H1 (cell line): ENCODE measurements around the gene CERS3. TPM values are rescaled to one million over a fixed set of nuclear protein-coding genes. Genes with fewer than 3 reads are reported as not detected.

Experiments used
- CTCF ChIA-PET: fragments of 300-600 bp; sonication (Branson Sonifier 250); formaldehyde crosslinking; loops from one replicate; lab custom pipeline; 2021; ENCODE audit not compliant: partially characterized antibody; lab: Charles Lee
- POLR2A ChIA-PET: fragments of 300-600 bp; sonication (Branson Sonifier 250); formaldehyde crosslinking; loops from one replicate; lab custom pipeline; 2021; ENCODE audit warnings: inconsistent platforms; ENCODE audit not compliant: partially characterized antibody; lab: Charles Lee
- DNase-seq, 2 experiments: peaks; one replicate each; pipeline versions ENCODE4 v3.0.0 to v3.0.0-alpha.2; 2010 to 2022; ENCODE audit warnings: low spot score in 2 of 2, low read depth in 1 of 2, mixed read lengths in 1 of 2
- FAIRE-seq: peaks from 2 replicates; lab custom pipeline; 2011; peaks lifted over from hg19 to GRCh38; lab: Jason Lieb, UNC
- H2AFZ ChIP-seq: 2 replicates; pipeline ENCODE4 v1.8.1; 2012; ENCODE audit warnings: low read length, inconsistent platforms
- H2AK5ac ChIP-seq: 2 replicates; pipeline ENCODE4 v1.6.1; 2013; ENCODE audit warnings: low read depth, low read length
- H2BK120ac ChIP-seq: replicated peaks from 2 replicates; pipeline ENCODE3; 2013; ENCODE audit warnings: low read depth, low read length, inconsistent platforms
- H2BK12ac ChIP-seq: 2 replicates; pipeline ENCODE4 v1.6.1; 2013; ENCODE audit warnings: low read depth, low read length
- H2BK15ac ChIP-seq: 2 replicates; pipeline ENCODE4 v1.6.1; 2013; ENCODE audit warnings: low read length
- H2BK20ac ChIP-seq: 2 replicates; pipeline ENCODE4 v1.6.1; 2013; ENCODE audit warnings: low read length
- H2BK5ac ChIP-seq: 2 replicates; pipeline ENCODE4 v1.6.1; 2013; ENCODE audit warnings: low read depth, low read length
- H3K14ac ChIP-seq: 2 replicates; pipeline ENCODE4 v1.6.1; 2013; ENCODE audit warnings: inconsistent platforms; ENCODE audit not compliant: insufficient read length
- H3K18ac ChIP-seq: 2 replicates; pipeline ENCODE4 v1.6.1; 2013; ENCODE audit warnings: low read length; ENCODE audit errors: extremely low read depth
- H3K23ac ChIP-seq: 2 replicates; pipeline ENCODE4 v1.6.1; 2013; ENCODE audit warnings: inconsistent platforms; ENCODE audit not compliant: insufficient read length
- H3K23me2 ChIP-seq: 2 replicates; pipeline ENCODE4 v1.6.1; 2013; ENCODE audit warnings: low read depth, low read length
- H3K27ac ChIP-seq: 2 replicates; pipeline ENCODE4 v1.6.1; 2011; ENCODE audit warnings: low read depth, low read length, inconsistent platforms
- H3K27me3 ChIP-seq, 4 experiments: replicated peaks in 1 of 4; 1 replicate in 1 of 4; 2 replicates in 3 of 4; pipeline versions ENCODE4 v1.6.1 to v1.8.1; 2011 to 2013; ENCODE audit warnings: low read length in 3 of 4, mild to moderate bottlenecking in 3 of 4, inconsistent platforms in 2 of 4, mixed read lengths in 2 of 4, moderate library complexity in 1 of 4; ENCODE audit not compliant: control insufficient read depth in 3 of 4, insufficient read depth in 3 of 4; ENCODE audit errors: extremely low read depth in 1 of 4
- H3K36me3 ChIP-seq, 4 experiments: 2 replicates each; pipeline versions ENCODE4 v1.6.1 to v1.8.1; 2011 to 2013; ENCODE audit warnings: mild to moderate bottlenecking in 4 of 4, low read length in 3 of 4, moderate library complexity in 2 of 4, control low read depth in 1 of 4, inconsistent platforms in 1 of 4; ENCODE audit not compliant: insufficient read depth in 4 of 4, control insufficient read depth in 2 of 4
- H3K4ac ChIP-seq: replicated peaks from 2 replicates; pipeline ENCODE3; 2013; ENCODE audit warnings: low read length, low read depth, mixed read lengths, inconsistent platforms; ENCODE audit not compliant: insufficient read length
- H3K4me1 ChIP-seq, 4 experiments: replicated peaks in 1 of 4; 1 replicate in 1 of 4; 2 replicates in 3 of 4; pipeline versions ENCODE4 v1.6.1 to v1.8.1; 2011 to 2013; ENCODE audit warnings: low read length in 3 of 4, inconsistent platforms in 2 of 4, mixed read lengths in 1 of 4; ENCODE audit not compliant: insufficient read depth in 4 of 4, control insufficient read depth in 3 of 4
- H3K4me2 ChIP-seq, 2 experiments: 2 replicates each; pipeline versions ENCODE4 v1.6.1 to v1.8.1; 2011 to 2013; ENCODE audit warnings: low read depth in 2 of 2, low read length in 2 of 2, control low read depth in 1 of 2, inconsistent platforms in 1 of 2, mild to moderate bottlenecking in 1 of 2; ENCODE audit not compliant: insufficient read depth in 1 of 2
- H3K4me3 ChIP-seq, 4 experiments: fragments of 200-600, 300-600 bp in 1 of 4; sonication (generic), shearing (Covaris generic), sonication (Bioruptor Twin) in 1 of 4; 2 replicates each; pipeline versions ENCODE4 v1.5.1 to v1.8.1; 2011 to 2016; ENCODE audit warnings: low read length in 4 of 4, low read depth in 3 of 4, control low read depth in 2 of 4, inconsistent platforms in 2 of 4, mild to moderate bottlenecking in 2 of 4, mixed read lengths in 1 of 4, moderate library complexity in 1 of 4; ENCODE audit not compliant: insufficient read depth in 2 of 4; ENCODE audit errors: extremely low read depth in 1 of 4
- H3K56ac ChIP-seq: replicated peaks from 2 replicates; pipeline ENCODE3; 2013; ENCODE audit warnings: low read depth, mild to moderate bottlenecking, mixed read lengths, low read length, inconsistent platforms; ENCODE audit not compliant: insufficient read length
- H3K79me1 ChIP-seq: 2 replicates; pipeline ENCODE4 v1.6.1; 2013; ENCODE audit warnings: low read depth, low read length, control low read depth
- H3K79me2 ChIP-seq, 2 experiments: 2 replicates each; pipeline versions ENCODE4 v1.6.1 to v1.8.1; 2012 to 2013; ENCODE audit warnings: low read length in 2 of 2, mild to moderate bottlenecking in 2 of 2, inconsistent platforms in 1 of 2; ENCODE audit not compliant: insufficient read depth in 2 of 2, control insufficient read depth in 1 of 2
- H3K9ac ChIP-seq, 4 experiments: replicated peaks in 1 of 4; 1 replicate in 1 of 4; 2 replicates in 3 of 4; pipeline versions ENCODE4 v1.6.1 to v1.8.1; 2011 to 2013; ENCODE audit warnings: low read depth in 3 of 4, low read length in 3 of 4, control low read depth in 2 of 4, mild to moderate bottlenecking in 2 of 4, moderate library complexity in 2 of 4, inconsistent platforms in 1 of 4; ENCODE audit errors: extremely low read depth in 1 of 4
- H3K9me3 ChIP-seq, 2 experiments: 2 replicates each; pipeline versions ENCODE4 v1.6.1 to v1.8.1; 2012 to 2013; ENCODE audit warnings: mild to moderate bottlenecking in 2 of 2, moderate library complexity in 2 of 2, control low read depth in 1 of 2, inconsistent platforms in 1 of 2, low read depth in 1 of 2, low read length in 1 of 2, mixed read lengths in 1 of 2; ENCODE audit not compliant: insufficient read depth in 2 of 2
- H4K20me1 ChIP-seq, 2 experiments: replicated peaks in 1 of 2; 2 replicates each; pipeline versions ENCODE3 to v1.8.1; 2011 to 2013; ENCODE audit warnings: inconsistent platforms in 2 of 2, low read length in 2 of 2, mild to moderate bottlenecking in 1 of 2; ENCODE audit not compliant: insufficient read depth in 2 of 2, control insufficient read depth in 1 of 2
- H4K5ac ChIP-seq: 2 replicates; pipeline ENCODE4 v1.6.1; 2013; ENCODE audit warnings: low read length, low read depth, mixed read lengths, inconsistent platforms; ENCODE audit not compliant: insufficient read length
- H4K8ac ChIP-seq: 2 replicates; pipeline ENCODE4 v1.8.0; 2013; ENCODE audit warnings: mild to moderate bottlenecking, moderate library complexity, low read length, inconsistent platforms; ENCODE audit not compliant: insufficient read depth; ENCODE audit errors: extremely low read depth
- H4K91ac ChIP-seq: replicated peaks from 2 replicates; pipeline ENCODE3; 2013; ENCODE audit warnings: low read length, mixed read lengths, inconsistent platforms; ENCODE audit not compliant: insufficient read length
- ATF2 ChIP-seq: IDR thresholded peaks from 2 replicates; pipeline ENCODE4 v1.6.1; 2012; ENCODE audit warnings: low read length, inconsistent platforms
- GABPA ChIP-seq: IDR thresholded peaks from 2 replicates; pipeline ENCODE4 v1.6.1; 2011; ENCODE audit warnings: mild to moderate bottlenecking, low read length, moderate library complexity, borderline replicate concordance; ENCODE audit not compliant: insufficient read depth
- HDAC6 ChIP-seq: IDR thresholded peaks from one replicate; pipeline ENCODE4 v1.7.1; 2012; ENCODE audit warnings: low read depth, mild to moderate bottlenecking, inconsistent platforms, low read length, moderate library complexity
- JUN ChIP-seq: IDR thresholded peaks from 2 replicates; pipeline ENCODE4 v1.6.1; 2011; ENCODE audit warnings: low read depth, mild to moderate bottlenecking, improper control_type of control experiment, low read length
- PHF8 ChIP-seq: fragments of 200-600 bp; sonication (generic); conservative IDR thresholded peaks from 2 replicates; pipeline ENCODE4 v1.7.1; 2012; ENCODE audit warnings: low read depth, mild to moderate bottlenecking, inconsistent platforms, low read length, moderate library complexity
- POLR2AphosphoS5 ChIP-seq: IDR thresholded peaks from 2 replicates; pipeline ENCODE4 v1.6.1; 2011; ENCODE audit warnings: low read depth, low read length
- RXRA ChIP-seq: IDR thresholded peaks from 2 replicates; pipeline ENCODE4 v1.6.1; 2011; ENCODE audit warnings: low read depth, mild to moderate bottlenecking, low read length, moderate library complexity; ENCODE audit not compliant: insufficient read depth
- SAP30 ChIP-seq: fragments of 300-600 bp; sonication (generic); IDR thresholded peaks from 2 replicates; pipeline ENCODE4 v1.7.1; 2012; ENCODE audit warnings: low read length, moderate library complexity, mild to moderate bottlenecking, inconsistent platforms; ENCODE audit not compliant: insufficient read depth, insufficient replicate concordance
- SIX5 ChIP-seq: IDR thresholded peaks from 2 replicates; pipeline ENCODE4 v1.6.1; 2011; ENCODE audit warnings: mild to moderate bottlenecking, low read depth, low read length
- TCF12 ChIP-seq: IDR thresholded peaks from 2 replicates; pipeline ENCODE4 v1.6.1; 2011; ENCODE audit warnings: low read depth, mild to moderate bottlenecking, low read length
- WGBS, 2 experiments: shearing (Covaris generic) in 1 of 2; methylation state at CpG; one replicate each; pipeline versions ENCODE4 v1.1.6 to v1.1.7; 2013 to 2015; ENCODE audit warnings: low lambda C conversion rate in 2 of 2, mixed read lengths in 2 of 2, inconsistent platforms in 1 of 2, low coverage in 1 of 2, missing lambda C conversion rate in 1 of 2; ENCODE audit not compliant: insufficient replicate concordance in 2 of 2, insufficient coverage in 1 of 2, insufficient read length in 1 of 2; ENCODE audit errors: extremely low coverage in 1 of 2, missing lambda C conversion rate in 1 of 2; 5-methylcytosine and 5-hydroxymethylcytosine counted together
- polyA plus RNA-seq, 7 experiments: library from polyadenylated mRNA; depleted of rRNA in 3 of 7; stranded (reverse) in 5 of 7; unstranded in 2 of 7; fragments of >200 nt in 5 of 7; fragments of 200-250 nt in 2 of 7; gene quantifications; 1 replicate in 5 of 7; 2 replicates in 1 of 7; 4 replicates in 1 of 7; pipeline versions ENCODE4 v1.2.1 to v1.2.3, GENCODE V29; 2011 to 2013; ENCODE audit warnings: missing spikeins in 2 of 7, mixed read lengths in 2 of 7
- total RNA-seq: library from RNA; stranded (reverse); fragmentation: NEBNext Ultra II Directional; extraction: Animal tissue kit (Norgen Biotek cat#: 25700); gene quantifications from 2 replicates; pipeline ENCODE4 v1.2.1, GENCODE V29; 2021
- TF ChIP-seq, protein P1 (sequence below): IDR thresholded peaks from 2 replicates; pipeline ENCODE4 v1.6.1; 2011; ENCODE audit warnings: low read length, improper control_type of control experiment

The CERS3 gene
- total and polyA plus RNA-seq, 2 of the 8 experiments (the other 6 are each of a cell fraction or from before 2014, with no cell fraction given) = 0.62 TPM; not detected in 1

- H2AK5ac ChIP-seq = no peak overlapping the region
- no peaks in the 10 kb centered on the region for H3K79me2 ChIP-seq
- no peak overlapping the region for H2BK12ac ChIP-seq
- H3K9me3 ChIP-seq = peaks cover 52 to 55% of the 10 kb centered on the region in 2 experiments
- H2BK15ac ChIP-seq = no peak overlapping the region
- DNase-seq (no peak), FAIRE-seq (no peak)
- H3K18ac ChIP-seq = no peak overlapping the region
- H4K5ac ChIP-seq = no peak overlapping the region
- no peak overlapping the region for H3K23ac ChIP-seq
- H2BK5ac ChIP-seq = no peak overlapping the region
- H3K27me3 ChIP-seq = no peaks in the 10 kb centered on the region
- H3K27ac ChIP-seq = no peak overlapping the region
- no peak overlapping the region for H3K4me3 ChIP-seq
- H3K9ac ChIP-seq = no peak overlapping the region
- POLR2A ChIA-PET = no interaction called here
- no peaks in the 10 kb centered on the region for H4K20me1 ChIP-seq
- H3K56ac ChIP-seq = no peak overlapping the region
- H2BK120ac ChIP-seq = no peak overlapping the region
- no peak overlapping the region for H4K8ac ChIP-seq
- 82% methylated on average over 2 of the region's 2 CpGs; no CpG with 5 or more reads in 1 of the 2 experiments for WGBS, 2 experiments
- CTCF ChIA-PET = no interaction called here
- H3K36me3 ChIP-seq = no peaks in the 10 kb centered on the region
- H3K4ac ChIP-seq = no peak overlapping the region
- H4K91ac ChIP-seq = no peak overlapping the region
- H2AFZ ChIP-seq = no peak overlapping the region
- H3K23me2 ChIP-seq = no peaks in the 10 kb centered on the region
- no peak overlapping the region for H3K14ac ChIP-seq
- H3K4me2 ChIP-seq = no peak overlapping the region
- H2BK20ac ChIP-seq = no peak overlapping the region
- no peaks in the 10 kb centered on the region for H3K4me1 ChIP-seq
- H3K79me1 ChIP-seq = no peaks in the 10 kb centered on the region
- TF ChIP-seq PHF8 = no peak
- no peak for TF ChIP-seq JUN
- no peak for TF ChIP-seq SAP30
- no peak for TF ChIP-seq RXRA
- TF ChIP-seq HDAC6 = no peak
- TF ChIP-seq, protein P1, sequence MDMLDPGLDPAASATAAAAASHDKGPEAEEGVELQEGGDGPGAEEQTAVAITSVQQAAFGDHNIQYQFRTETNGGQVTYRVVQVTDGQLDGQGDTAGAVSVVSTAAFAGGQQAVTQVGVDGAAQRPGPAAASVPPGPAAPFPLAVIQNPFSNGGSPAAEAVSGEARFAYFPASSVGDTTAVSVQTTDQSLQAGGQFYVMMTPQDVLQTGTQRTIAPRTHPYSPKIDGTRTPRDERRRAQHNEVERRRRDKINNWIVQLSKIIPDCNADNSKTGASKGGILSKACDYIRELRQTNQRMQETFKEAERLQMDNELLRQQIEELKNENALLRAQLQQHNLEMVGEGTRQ = no peak
- no peak for TF ChIP-seq TCF12
- no peak for TF ChIP-seq POLR2AphosphoS5
- no peak for TF ChIP-seq GABPA
- TF ChIP-seq SIX5 = no peak
- TF ChIP-seq ATF2 = no peak
These were observed 60.5 kb downstream of the CERS3 start for GRCh38 chr15:100468285-100468684.
